Ectodermal cell (in vitro differentiated cells): ENCODE results near the gene CASP10.
A peak's percentile ranks its signal among the peaks of the same experiment; 100 is the strongest.

Experiments
- H3K27ac ChIP-seq: 2 replicates; pipeline ENCODE4 v1.7.0; 2013; ENCODE audit warnings: mild to moderate bottlenecking, low read depth, low read length; ENCODE audit not compliant: insufficient read depth, poor library complexity, severe bottlenecking
- H3K27me3 ChIP-seq: 2 replicates; pipeline ENCODE4 v1.7.0; 2013; ENCODE audit warnings: mild to moderate bottlenecking, low read length; ENCODE audit not compliant: insufficient read depth, control insufficient read depth, poor library complexity, severe bottlenecking
- H3K36me3 ChIP-seq: one replicate; pipeline ENCODE4 v1.7.0; 2013; ENCODE audit warnings: low read length; ENCODE audit not compliant: control insufficient read depth, insufficient read depth
- H3K4me1 ChIP-seq: one replicate; pipeline ENCODE4 v1.7.0; 2013; ENCODE audit warnings: low read length; ENCODE audit not compliant: control insufficient read depth, insufficient read depth
- H3K4me3 ChIP-seq: 2 replicates; pipeline ENCODE4 v1.7.0; 2013; ENCODE audit warnings: low read depth, low read length, control low read depth; ENCODE audit not compliant: insufficient read depth
- H3K9me3 ChIP-seq: 2 replicates; pipeline ENCODE4 v1.7.0; 2013; ENCODE audit warnings: mild to moderate bottlenecking, low read length, moderate library complexity; ENCODE audit not compliant: control insufficient read depth
- WGBS, 2 experiments: methylation state at CpG; one replicate each; pipeline ENCODE4 v1.1.7; 2013; ENCODE audit warnings: missing lambda C conversion rate in 2 of 2; 5-methylcytosine and 5-hydroxymethylcytosine counted together

The CASP10 gene

DNA sequence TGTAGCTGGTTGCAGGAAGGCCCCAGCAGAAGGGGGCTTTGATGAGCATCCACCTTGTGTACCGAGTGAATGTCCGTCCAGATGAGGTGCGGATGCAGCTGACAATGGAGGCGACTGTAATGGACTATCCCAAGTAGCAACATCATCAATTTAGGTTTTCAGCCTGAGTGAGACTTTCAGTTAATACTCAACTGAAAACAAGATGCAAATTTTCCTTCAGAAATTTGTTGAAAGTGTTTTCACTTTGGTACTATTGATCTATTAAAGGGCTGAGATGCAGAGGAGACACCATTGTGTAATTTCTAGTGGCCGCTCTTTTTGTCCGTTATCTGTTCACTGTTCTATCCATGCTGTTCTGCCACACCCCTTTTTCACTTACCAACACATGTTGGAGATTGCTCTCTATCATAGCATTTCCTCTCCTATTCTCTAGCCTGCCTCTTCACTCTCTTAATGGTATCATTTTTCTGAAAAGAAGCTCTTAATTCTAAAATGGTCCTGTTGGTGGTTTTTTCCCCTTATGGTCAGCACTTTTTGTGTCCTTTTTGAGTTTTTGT, 65.4 kb downstream of the CASP10 start:
- Histone ChIP-seq H3K4me3 (no peak overlapping the region), H3K36me3 (no peaks in the 10 kb centered on the region), H3K9me3 (no peaks in the 10 kb centered on the region), H3K27me3 (no peaks in the 10 kb centered on the region), H3K27ac (no peak overlapping the region), H3K4me1 (no peaks in the 10 kb centered on the region)
- WGBS, 2 experiments: 95 to 97% methylated on average over 6 of the region's 6 CpGs

DNA sequence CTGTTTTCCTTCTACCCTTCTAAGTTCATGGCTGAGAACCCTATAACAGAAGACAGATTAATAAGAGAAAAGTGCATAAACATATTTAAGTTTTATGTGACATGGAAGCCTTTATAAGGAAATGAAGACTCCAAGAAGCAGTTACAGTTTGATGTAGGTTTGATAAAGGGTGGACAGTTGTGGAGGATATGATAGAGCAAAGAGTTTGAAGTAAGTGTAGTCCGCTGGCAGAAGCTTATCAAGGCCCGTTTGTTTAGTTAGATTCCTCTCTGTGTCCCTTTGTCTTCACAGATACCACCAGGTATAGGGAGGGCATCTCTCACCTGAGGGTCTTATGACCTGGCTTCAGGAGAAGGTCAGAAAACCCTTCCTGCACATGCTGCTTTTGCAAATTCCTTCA, 66.9 kb downstream of the CASP10 start:
- WGBS, 2 experiments: 87 to 92% methylated on average over 2 of the region's 2 CpGs

DNA sequence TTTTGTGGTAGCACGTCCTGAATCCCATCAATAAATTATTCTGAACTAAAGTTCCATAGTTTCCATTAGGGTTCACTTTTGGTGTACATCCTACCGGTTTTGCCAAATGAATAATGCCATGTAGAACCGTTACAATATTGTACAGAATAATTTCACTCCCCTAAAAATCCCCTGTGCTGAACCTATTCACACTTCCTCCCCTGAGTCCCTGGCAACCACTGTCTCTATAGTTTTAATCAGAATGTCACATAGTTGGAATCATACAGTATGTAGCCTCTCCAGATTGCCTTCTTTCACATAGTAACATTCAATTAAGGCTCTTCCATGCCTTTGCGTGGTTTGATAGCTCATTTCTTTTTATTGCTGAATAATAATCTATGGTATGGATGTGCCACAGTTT, 67.8 kb downstream of the CASP10 start:
- 91 to 98% methylated on average over 3 to 4 of the region's 4 CpGs for WGBS, 2 experiments
- Histone ChIP-seq H3K27ac (no peak overlapping the region), H3K9me3 (no peaks in the 10 kb centered on the region), H3K4me1 (no peaks in the 10 kb centered on the region), H3K27me3 (no peaks in the 10 kb centered on the region), H3K36me3 (no peaks in the 10 kb centered on the region), H3K4me3 (no peak overlapping the region)

More for the DNA sequence above, 66.9 kb downstream of the CASP10 start:
- Histone ChIP-seq H3K9me3 (no peaks in the 10 kb centered on the region), H3K4me1 (no peaks in the 10 kb centered on the region), H3K36me3 (no peaks in the 10 kb centered on the region), H3K27ac (no peak overlapping the region), H3K27me3 (no peaks in the 10 kb centered on the region), H3K4me3 (no peak overlapping the region)

DNA sequence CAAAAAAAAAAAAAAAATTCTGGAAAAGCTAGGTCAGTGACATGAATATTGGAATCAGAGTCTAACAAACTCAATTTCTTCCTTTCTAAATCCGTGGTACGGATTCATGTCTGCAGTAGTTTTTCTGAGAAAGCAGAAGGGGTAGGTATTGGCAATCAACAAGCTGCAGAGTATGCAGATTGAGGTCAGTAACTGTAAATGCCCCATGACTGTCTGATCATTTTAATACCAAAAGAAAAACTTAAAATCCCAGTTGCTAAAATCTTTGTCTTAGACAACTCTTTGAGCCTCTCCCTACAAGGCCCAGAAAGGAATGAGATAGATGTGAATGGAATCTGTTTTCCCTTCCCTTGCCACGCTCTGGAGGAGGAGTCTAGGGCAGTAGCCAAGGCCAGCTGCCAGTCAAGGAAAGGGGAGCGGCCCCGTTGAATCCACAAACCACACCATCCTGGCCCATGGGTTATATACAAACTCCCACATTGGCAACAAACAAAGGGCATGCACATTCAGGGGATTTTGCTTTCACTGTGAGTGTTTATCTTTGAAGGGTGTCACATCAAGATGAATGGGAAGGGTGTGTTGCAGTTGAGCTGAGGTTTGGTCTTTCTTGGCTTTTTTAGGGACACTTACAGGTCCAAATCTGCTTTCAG, 71.3 kb downstream of the CASP10 start:
- Histone ChIP-seq H3K36me3 (no peaks in the 10 kb centered on the region), H3K4me3 (no peak overlapping the region), H3K4me1 (peaks cover 10% of the 10 kb centered on the region), H3K9me3 (no peaks in the 10 kb centered on the region), H3K27me3 (no peaks in the 10 kb centered on the region), H3K27ac (no peak overlapping the region)
- 66 to 70% methylated on average over 4 to 5 of the region's 5 CpGs for WGBS, 2 experiments

DNA sequence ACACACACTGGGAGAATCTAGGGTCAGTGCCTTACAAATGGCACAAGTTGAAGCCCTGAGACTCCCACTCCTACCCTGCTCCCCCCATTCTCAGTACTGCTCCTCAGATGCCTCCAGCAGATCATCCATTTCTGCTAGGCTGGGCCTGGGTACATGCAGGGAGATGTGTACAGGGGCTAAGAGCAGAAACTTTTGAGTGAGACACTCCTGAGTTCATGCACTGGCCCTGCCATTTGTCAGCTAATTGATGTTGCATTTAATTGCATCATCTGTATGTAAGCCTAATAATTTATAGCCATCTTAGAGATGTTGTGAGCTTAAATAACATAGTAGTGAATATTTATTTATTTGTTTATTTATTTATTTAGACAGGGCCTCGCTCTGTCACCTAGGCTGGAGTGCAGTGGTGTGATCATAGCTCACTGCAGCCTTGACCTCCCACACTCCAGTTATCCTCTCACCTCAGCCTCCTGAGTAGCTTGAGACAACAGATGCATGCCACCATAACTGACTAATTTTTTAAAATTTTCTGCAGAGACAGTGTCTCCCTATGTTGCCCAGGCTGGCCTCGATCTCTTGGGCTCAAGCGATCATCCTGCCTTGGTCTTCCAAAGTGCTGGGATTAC, 72.6 kb downstream of the CASP10 start:
- H3K36me3 ChIP-seq: no peaks in the 10 kb centered on the region
- no peak overlapping the region for H3K4me3 ChIP-seq
- no peaks in the 10 kb centered on the region for H3K9me3 ChIP-seq
- no peak overlapping the region for H3K27ac ChIP-seq
- no peaks in the 10 kb centered on the region for H3K27me3 ChIP-seq
- peaks cover 10% of the 10 kb centered on the region for H3K4me1 ChIP-seq
- WGBS, 2 experiments: 95 to 96% methylated on average over 3 of the region's 3 CpGs

DNA sequence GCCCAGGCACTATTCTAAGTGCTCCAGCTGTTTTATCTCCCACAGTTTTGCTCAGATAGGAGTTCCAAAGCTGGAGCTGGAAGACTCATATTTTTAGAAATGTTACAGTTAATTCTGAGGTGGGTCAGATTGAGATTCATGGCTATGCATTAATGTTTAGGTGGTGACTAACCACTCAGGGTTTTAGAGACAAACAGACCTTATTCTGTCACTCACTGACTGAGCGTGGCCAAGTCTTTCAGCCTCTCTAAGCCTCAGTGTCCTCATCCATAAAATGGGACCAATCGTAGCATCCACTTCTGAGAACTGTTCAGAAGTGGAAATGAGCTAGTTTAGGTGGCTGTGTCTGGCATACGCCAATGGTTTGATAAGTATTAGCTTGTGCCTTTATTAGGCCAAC, 73.1 kb downstream of the CASP10 start:
- 91 to 97% methylated on average over 3 of the region's 3 CpGs for WGBS, 2 experiments
- Histone ChIP-seq H3K4me3 (no peak overlapping the region), H3K27me3 (no peaks in the 10 kb centered on the region), H3K4me1 (peaks cover 10% of the 10 kb centered on the region), H3K36me3 (no peaks in the 10 kb centered on the region), H3K27ac (no peak overlapping the region), H3K9me3 (no peaks in the 10 kb centered on the region)

DNA sequence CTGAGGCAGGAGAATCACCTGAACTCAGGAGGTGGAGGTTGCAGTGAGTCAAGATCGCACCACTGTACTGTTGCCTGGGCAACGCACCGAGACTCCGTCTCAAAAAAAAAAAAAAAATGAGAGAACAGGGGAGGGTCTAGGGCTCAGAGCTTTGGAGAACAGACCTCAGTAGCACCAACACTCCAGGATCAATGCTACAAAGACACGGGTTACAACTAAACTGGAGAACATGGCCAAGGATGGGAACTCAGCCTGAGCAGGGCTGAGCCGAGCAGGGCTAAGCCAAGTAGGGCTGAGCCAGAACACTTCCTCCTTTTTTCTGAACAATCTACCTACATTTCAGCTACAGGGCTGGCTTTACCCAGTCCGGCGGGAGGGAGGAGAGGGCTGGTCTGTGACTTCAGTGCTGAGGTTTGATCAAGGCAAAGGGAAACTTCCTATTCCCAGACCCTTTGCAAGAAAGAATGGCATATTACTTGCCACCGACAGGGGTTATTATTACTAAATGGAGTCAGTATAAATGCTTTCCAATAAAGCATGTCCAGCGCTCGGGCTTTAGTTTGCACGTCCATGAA, 74.5 kb downstream of the CASP10 start:
- Histone ChIP-seq H3K27ac (no peak overlapping the region), H3K27me3 (no peaks in the 10 kb centered on the region), H3K36me3 (no peaks in the 10 kb centered on the region), H3K9me3 (no peaks in the 10 kb centered on the region), H3K4me1 (peaks cover 10% of the 10 kb centered on the region), H3K4me3 (no peak overlapping the region)
- 72 to 79% methylated on average over 12 of the region's 12 CpGs for WGBS, 2 experiments

DNA sequence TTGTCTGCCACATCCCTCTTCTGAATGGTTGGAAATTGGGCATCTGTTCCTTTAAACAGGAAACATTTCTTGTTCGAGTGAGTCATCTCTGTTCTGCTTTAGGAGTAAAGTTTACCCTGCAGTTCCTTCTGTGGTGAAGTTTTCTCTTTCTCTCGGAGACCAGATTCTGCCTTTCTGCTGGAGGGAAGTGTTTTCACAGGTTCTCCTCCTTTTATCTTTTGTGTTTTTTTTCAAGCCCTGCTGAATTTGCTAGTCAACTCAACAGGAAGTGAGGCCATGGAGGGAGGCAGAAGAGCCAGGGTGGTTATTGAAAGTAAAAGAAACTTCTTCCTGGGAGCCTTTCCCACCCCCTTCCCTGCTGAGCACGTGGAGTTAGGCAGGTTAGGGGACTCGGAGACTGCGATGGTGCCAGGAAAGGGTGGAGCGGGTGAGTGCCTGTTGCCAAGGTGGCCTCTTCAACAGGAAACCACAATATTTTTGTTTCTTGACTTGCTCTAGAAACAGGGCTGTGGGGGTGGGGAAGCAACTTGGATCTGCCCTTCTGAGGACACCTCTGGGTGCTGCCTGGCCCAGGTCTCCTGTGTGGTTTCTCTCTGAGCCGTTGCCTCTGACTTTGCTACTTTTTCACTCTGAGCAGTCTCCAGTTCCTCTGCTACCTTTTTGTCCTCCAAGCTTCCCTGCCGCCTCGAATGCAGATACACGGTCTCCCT, 75.2 kb downstream of the CASP10 start:
- Histone ChIP-seq H3K27ac (peak overlapping the region; percentile 55), H3K4me3 (no peak overlapping the region)
- 29 to 31% methylated on average over 10 of the region's 10 CpGs for WGBS, 2 experiments

DNA sequence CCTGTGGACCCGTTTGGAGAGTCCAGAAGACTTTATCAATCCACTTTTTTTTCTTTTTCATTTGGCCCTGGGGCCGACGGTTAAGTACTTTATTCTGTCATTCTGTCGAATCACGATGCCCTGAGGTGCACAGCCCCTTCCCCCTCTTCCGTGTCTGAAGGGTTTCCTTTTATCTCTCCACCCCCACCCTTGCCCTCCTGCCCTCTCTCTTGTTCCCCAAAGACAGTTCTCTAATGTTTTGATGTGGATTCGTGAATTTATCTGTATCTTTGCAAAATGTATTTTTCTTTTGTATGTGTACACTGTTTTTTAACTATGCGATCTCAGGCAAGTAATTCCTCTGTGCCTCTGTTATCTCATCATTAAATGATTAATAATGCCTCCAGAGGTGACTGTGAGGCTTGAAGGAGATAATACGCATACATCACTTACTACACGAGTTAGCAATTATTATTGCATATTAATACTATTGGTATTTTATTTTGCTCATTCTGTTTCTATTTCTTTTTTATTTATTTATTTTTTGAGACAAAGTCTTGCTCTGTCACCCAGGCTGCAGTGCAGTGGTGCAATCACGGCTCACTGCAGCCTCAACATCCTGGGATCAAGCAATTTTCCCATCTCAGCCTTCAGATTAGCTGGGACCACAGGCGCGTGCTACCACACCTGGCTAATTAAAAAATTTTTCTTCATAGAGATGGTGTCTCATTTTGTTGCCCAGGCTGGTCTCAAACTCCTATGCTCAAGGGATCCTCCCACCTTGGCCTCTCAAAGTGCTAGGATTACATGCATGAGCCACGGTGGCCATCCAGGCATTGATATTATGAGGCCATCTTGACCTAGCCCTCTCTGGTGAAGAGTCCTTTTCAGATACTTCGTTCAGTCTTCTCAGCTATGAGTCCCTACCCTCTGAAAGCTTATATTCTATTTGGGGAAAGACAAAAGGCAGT, 76.0 kb downstream of the CASP10 start:
- no peaks in the 10 kb centered on the region for H3K27me3 ChIP-seq
- H3K4me1 ChIP-seq: peaks cover 10% of the 10 kb centered on the region
- peak overlapping the region; percentile 55 for H3K27ac ChIP-seq
- no peaks in the 10 kb centered on the region for H3K9me3 ChIP-seq
- 47 to 49% methylated on average over 11 to 14 of the region's 15 CpGs for WGBS, 2 experiments
- no peak overlapping the region for H3K4me3 ChIP-seq
- H3K36me3 ChIP-seq: no peaks in the 10 kb centered on the region

More for the DNA sequence above, 75.2 kb downstream of the CASP10 start:
- Histone ChIP-seq H3K36me3 (no peaks in the 10 kb centered on the region), H3K9me3 (no peaks in the 10 kb centered on the region), H3K27me3 (no peaks in the 10 kb centered on the region), H3K4me1 (peaks cover 10% of the 10 kb centered on the region)
